Ishikawa (cell line): ENCODE results near the gene PSMB8.

Experiments used
- CEBPB ChIP-seq: IDR thresholded peaks from 2 replicates; pipeline ENCODE4 v1.6.1; 2012
- CREB1 ChIP-seq: IDR thresholded peaks from 2 replicates; pipeline ENCODE4 v1.6.1; 2012; ENCODE audit warnings: low read depth
- EGR1 ChIP-seq: IDR thresholded peaks from 2 replicates; pipeline ENCODE4 v1.6.1; 2012
- EP300 ChIP-seq: IDR thresholded peaks from 2 replicates; pipeline ENCODE4 v1.6.1; 2012; ENCODE audit warnings: borderline replicate concordance
- FOXM1 ChIP-seq: IDR thresholded peaks from 2 replicates; pipeline ENCODE4 v1.6.1; 2012; ENCODE audit warnings: low read depth, borderline replicate concordance
- MAX ChIP-seq: IDR thresholded peaks from 2 replicates; pipeline ENCODE4 v1.6.1; 2012
- NFIC ChIP-seq: IDR thresholded peaks from 2 replicates; pipeline ENCODE4 v1.6.1; 2012
- RAD21 ChIP-seq: IDR thresholded peaks from 2 replicates; pipeline ENCODE4 v1.6.1; 2012; ENCODE audit warnings: low read depth
- REST ChIP-seq: IDR thresholded peaks from 2 replicates; pipeline ENCODE4 v1.6.1; 2012; ENCODE audit warnings: low read depth, mild to moderate bottlenecking
- TAF1 ChIP-seq: IDR thresholded peaks from 2 replicates; pipeline ENCODE4 v1.6.1; 2012; ENCODE audit warnings: low read depth, mild to moderate bottlenecking
- TCF12 ChIP-seq: IDR thresholded peaks from 2 replicates; pipeline ENCODE4 v1.6.1; 2012; ENCODE audit warnings: low read depth
- TEAD4 ChIP-seq: IDR thresholded peaks from 2 replicates; pipeline ENCODE4 v1.6.1; 2012
- USF1 ChIP-seq: IDR thresholded peaks from 2 replicates; pipeline ENCODE4 v1.6.1; 2012
- YY1 ChIP-seq: IDR thresholded peaks from 2 replicates; pipeline ENCODE4 v1.6.1; 2012; ENCODE audit warnings: low read depth
- ZBTB7A ChIP-seq: IDR thresholded peaks from 2 replicates; pipeline ENCODE4 v1.6.1; 2012; ENCODE audit warnings: low read depth

The PSMB8 gene

GRCh38 chr6:32849126-32849525, 5.3 kb upstream of the PSMB8 start:
- TF ChIP-seq CEBPB (no peak), RAD21 (no peak), EP300 (no peak), ZBTB7A (no peak), REST (no peak), MAX (no peak), EGR1 (no peak)

GRCh38 chr6:32847795-32848194, 3.9 kb upstream of the PSMB8 start:
- TF ChIP-seq RAD21: no peak
- no peak for TF ChIP-seq EP300
- no peak for TF ChIP-seq TEAD4
- TF ChIP-seq NFIC: no peak
- TF ChIP-seq REST: no peak
- TF ChIP-seq EGR1: no peak
- TF ChIP-seq YY1: no peak
- no peak for TF ChIP-seq FOXM1
- TF ChIP-seq TAF1: no peak
- no peak for TF ChIP-seq CEBPB
- TF ChIP-seq USF1: no peak
- TF ChIP-seq MAX: no peak
- TF ChIP-seq CREB1: no peak
- TF ChIP-seq TCF12: no peak
- TF ChIP-seq ZBTB7A: no peak

- TF ChIP-seq MAX (no peak), ZBTB7A (no peak), YY1 (no peak), TCF12 (no peak), EGR1 (no peak), RAD21 (no peak), EP300 (no peak), CREB1 (no peak), USF1 (no peak), FOXM1 (no peak), TAF1 (no peak)
Observed at GRCh38 chr6:32847004-32847403, 3.2 kb upstream of the PSMB8 start.

- TF ChIP-seq RAD21: no peak
- no peak for TF ChIP-seq REST
- no peak for TF ChIP-seq ZBTB7A
- no peak for TF ChIP-seq CREB1
- no peak for TF ChIP-seq YY1
- no peak for TF ChIP-seq MAX
- no peak for TF ChIP-seq EGR1
- TF ChIP-seq FOXM1: no peak
- no peak for TF ChIP-seq TEAD4
- no peak for TF ChIP-seq EP300
- TF ChIP-seq TAF1: no peak
- TF ChIP-seq TCF12: no peak
- TF ChIP-seq CEBPB: no peak
- no peak for TF ChIP-seq NFIC
- no peak for TF ChIP-seq USF1
Observed at GRCh38 chr6:32845384-32845884, 1.6 kb upstream of the PSMB8 start.
